HG02571 (cell line): ENCODE data around the gene PBX1.
"Not testable (repeated sequence)": the region's sequence is repeated elsewhere in the genome, so short reads cannot be mapped to it uniquely, and the experiment has no call there.

Experiments used
- ATAC-seq: cut with Tn5 transposase; IDR thresholded peaks from one replicate; pipeline ENCODE4 v1.9.1; 2021; ENCODE audit warnings: mild to moderate bottlenecking, moderate library complexity; ENCODE audit not compliant: unreplicated experiment

PBX1 gene

GRCh38 chr1:164638492-164639202 is 79.7 kb downstream of the PBX1 start:
- ATAC-seq = no peak

GRCh38 chr1:164640686-164641352 is 81.8 kb downstream of the PBX1 start:
- no peak for ATAC-seq

GRCh38 chr1:164641353-164641730 is 82.4 kb downstream of the PBX1 start:
- no peak for ATAC-seq

GRCh38 chr1:164643018-164643417 is 84.0 kb downstream of the PBX1 start:
- ATAC-seq = no peak

- ATAC-seq = no peak
Observed at GRCh38 chr1:164644268-164644667, 85.3 kb downstream of the PBX1 start.

GRCh38 chr1:164644774-164645644 is 86.0 kb downstream of the PBX1 start:
- ATAC-seq = no peak

- no peak for ATAC-seq
Observed at GRCh38 chr1:164645921-164646320, 86.9 kb downstream of the PBX1 start.

- ATAC-seq = no peak
Observed at GRCh38 chr1:164647211-164647610, 88.2 kb downstream of the PBX1 start.

GRCh38 chr1:164648636-164649035 is 89.7 kb downstream of the PBX1 start:
- ATAC-seq = no peak

- no peak for ATAC-seq
Observed at GRCh38 chr1:164649146-164649545, 90.2 kb downstream of the PBX1 start.

- ATAC-seq = no peak
Observed at GRCh38 chr1:164650531-164650930, 91.5 kb downstream of the PBX1 start.

GRCh38 chr1:164651351-164651951 is 92.5 kb downstream of the PBX1 start:
- ATAC-seq = no peak

- not testable (repeated sequence) for ATAC-seq
Observed at GRCh38 chr1:164652969-164653368, 94.0 kb downstream of the PBX1 start.

- no peak for ATAC-seq
Observed at GRCh38 chr1:164653705-164654104, 94.7 kb downstream of the PBX1 start.

- no peak for ATAC-seq
Observed at GRCh38 chr1:164654200-164654599, 95.2 kb downstream of the PBX1 start.

GRCh38 chr1:164658864-164659263 is 99.9 kb downstream of the PBX1 start:
- no peak for ATAC-seq

GRCh38 chr1:164659621-164660411 is 100.8 kb downstream of the PBX1 start:
- ATAC-seq = no peak

- no peak for ATAC-seq
Observed at GRCh38 chr1:164660412-164660772, 101.4 kb downstream of the PBX1 start.

- ATAC-seq = no peak
Observed at GRCh38 chr1:164660775-164661174, 101.8 kb downstream of the PBX1 start.

- no peak for ATAC-seq
Observed at GRCh38 chr1:164662462-164662861, 103.5 kb downstream of the PBX1 start.

- ATAC-seq = no peak
Observed at GRCh38 chr1:164662955-164663354, 104.0 kb downstream of the PBX1 start.
